K562 (cell line): ENCODE data around the gene CIART. TPM values are rescaled to one million over a fixed set of nuclear protein-coding genes. Genes with fewer than 3 reads are reported as not detected.

ENCODE experiments used
- COPS2 ChIP-seq: fragments of 450-650 bp; conservative IDR thresholded peaks from 2 replicates; pipeline ENCODE4 v1.6.1; 2016; ENCODE audit warnings: mild to moderate bottlenecking, moderate library complexity
- ERF ChIP-seq: fragments of 450-650 bp; formaldehyde crosslinking; IDR thresholded peaks from 2 replicates; pipeline ENCODE4 v1.4.0; 2020; ENCODE audit warnings: mild to moderate bottlenecking, mixed read lengths
- HDAC1 ChIP-seq, 2 experiments: fragments of 450-650 bp; IDR thresholded peaks; 2 replicates each; pipeline ENCODE4 v1.6.1; 2016 to 2017; ENCODE audit warnings: inconsistent platforms in 1 of 2, mild to moderate bottlenecking in 1 of 2, moderate library complexity in 1 of 2
- HNRNPLL ChIP-seq: fragments of 200-400 bp; formaldehyde crosslinking; IDR thresholded peaks from 2 replicates; pipeline ENCODE4 v1.6.1; 2017; ENCODE audit warnings: low read length, low read depth, mild to moderate bottlenecking; ENCODE audit not compliant: poor library complexity, severe bottlenecking
- MCM7 ChIP-seq, 2 experiments: fragments of 450-650 bp; IDR thresholded peaks; 2 replicates each; pipeline ENCODE4 v1.6.1; 2016 to 2018
- MNT ChIP-seq, 2 experiments: fragments of 450-650 bp; conservative IDR thresholded peaks; 2 replicates each; pipeline ENCODE4 v1.6.1; 2017; ENCODE audit warnings: mild to moderate bottlenecking in 2 of 2, moderate library complexity in 2 of 2
- NR0B1 ChIP-seq: fragments of 450-650 bp; IDR thresholded peaks from one replicate; pipeline ENCODE4 v1.6.1; 2018; ENCODE audit warnings: mild to moderate bottlenecking, moderate library complexity; ENCODE audit not compliant: partially characterized antibody
- PBX2 ChIP-seq, 2 experiments: IDR thresholded peaks in 1 of 2; conservative IDR thresholded peaks in 1 of 2; 2 replicates each; pipeline ENCODE4 v1.6.1; 2016; ENCODE audit warnings: low read depth in 2 of 2, mild to moderate bottlenecking in 1 of 2, missing compliant biosample characterization in 1 of 2, missing genetic modification characterization in 1 of 2, moderate library complexity in 1 of 2
- PHB ChIP-seq: fragments of 250-450 bp; sonication (Bioruptor Pico); IDR thresholded peaks from 2 replicates; pipeline ENCODE4 v1.5.0; 2021
- PKNOX1 ChIP-seq: fragments of 450-650 bp; IDR thresholded peaks from 2 replicates; pipeline ENCODE4 v1.6.1; 2016
- SIN3A ChIP-seq, 2 experiments: fragments of 150-350 bp in 1 of 2; IDR thresholded peaks; 2 replicates each; pipeline ENCODE4 v1.6.1; 2011 to 2016; ENCODE audit warnings: borderline replicate concordance in 2 of 2, low read depth in 2 of 2, low read length in 2 of 2, mild to moderate bottlenecking in 2 of 2, moderate library complexity in 2 of 2; ENCODE audit not compliant: control insufficient read depth in 1 of 2
- SMARCA4 ChIP-seq: fragments of 450-650 bp; IDR thresholded peaks from 2 replicates; pipeline ENCODE4 v1.6.1; 2016
- TEAD2 ChIP-seq: fragments of 450-650 bp; IDR thresholded peaks from 2 replicates; pipeline ENCODE4 v1.6.1; 2016; ENCODE audit warnings: missing genetic modification characterization, control low read depth, missing compliant biosample characterization
- ZBTB5 ChIP-seq: fragments of 450-650 bp; IDR thresholded peaks from 2 replicates; pipeline ENCODE4 v1.6.1; 2017; ENCODE audit warnings: antibody characterized with exemption
- ZBTB8A ChIP-seq: fragments of 450-650 bp; IDR thresholded peaks from 2 replicates; pipeline ENCODE4 v1.6.1; 2018; ENCODE audit warnings: mild to moderate bottlenecking, moderate library complexity; ENCODE audit not compliant: partially characterized antibody
- ZC3H4 ChIP-seq: sonication (generic); formaldehyde crosslinking; IDR thresholded peaks from 2 replicates; pipeline ENCODE4 v1.9.0; 2021; ENCODE audit warnings: missing genetic modification reagents, borderline replicate concordance
- ZNF212 ChIP-seq: fragments of 450-650 bp; formaldehyde crosslinking; IDR thresholded peaks from 2 replicates; pipeline ENCODE4 v1.4.0; 2020; ENCODE audit warnings: mild to moderate bottlenecking
- ZNF699 ChIP-seq: fragments of 250-450 bp; sonication (Bioruptor Pico); IDR thresholded peaks from 2 replicates; pipeline ENCODE4 v1.8.0; 2021; ENCODE audit warnings: mild to moderate bottlenecking, moderate library complexity; ENCODE audit not compliant: insufficient replicate concordance
- polyA plus RNA-seq, 8 experiments: library from polyadenylated mRNA; depleted of rRNA in 4 of 8; stranded (reverse) in 5 of 8; unstranded in 3 of 8; fragments of >200 nt; fragmentation: Nextera tagmentation in 2 of 8; fragmentation: Illumina TruSeq in 1 of 8; extraction: Ambion mirVana in 2 of 8; extraction: Trizol in 1 of 8; gene quantifications; 2 replicates each; pipeline versions ENCODE4 v1.2.1 to v1.2.3, GENCODE V29; 2011 to 2014; ENCODE audit warnings: inconsistent platforms in 1 of 8, missing spikeins in 1 of 8
- total RNA-seq, 7 experiments: library from RNA; depleted of rRNA in 6 of 7; stranded (reverse); fragments of >200 nt in 6 of 7; fragmentation: Illumina TruSeq in 2 of 7; extraction: Trizol in 2 of 7; gene quantifications; 2 replicates each; pipeline versions ENCODE4 v1.2.1 to v1.2.3, GENCODE V29; 2011 to 2021; ENCODE audit warnings: low replicate concordance in 1 of 7

The CIART gene
- total and polyA plus RNA-seq, 9 of the 15 experiments (the other 6 are each of a cell fraction or from before 2014, with no cell fraction given): 0.07 to 0.35 (median 0.19) TPM; not detected in 2

GRCh38 chr1:150235852-150236613 is 46.3 kb upstream of the CIART start, which contains the start of gene ANP32E (continued):
- peak; percentile 64; the same call in 1 of the 2 replicates for TF ChIP-seq PBX2 (CRISPR knock-in tag; IDR thresholded peaks at IDR 0.05; ENCODE audit: low read depth)
- peak; percentile 99 for TF ChIP-seq PBX2 (tag; conservative IDR thresholded peaks at IDR 0.05; ENCODE audit: low read depth)
- TF ChIP-seq ZNF699 (CRISPR knock-in tag): no peak
- TF ChIP-seq SIN3A (IDR thresholded peaks at IDR 0.05; ENCODE audit: borderline replicate concordance in 2 of 2, control insufficient read depth in 1 of 2, low read depth in 2 of 2, low read length in 2 of 2): 0 out of 4 replicates have a peak, but pooled peaks of 1 of the 2 experiments have one; percentile 25
- TF ChIP-seq ZBTB8A: no peak
- TF ChIP-seq PKNOX1: peak; percentile 99
- TF ChIP-seq TEAD2: no peak
- TF ChIP-seq HNRNPLL: peak; percentile 36
- TF ChIP-seq PHB (CRISPR knock-in tag): no peak
- TF ChIP-seq SMARCA4: peak; percentile 56; the same call in 1 of the 2 replicates
- TF ChIP-seq ZNF212: no peak
- TF ChIP-seq ERF (CRISPR knock-in tag): no peak
- TF ChIP-seq NR0B1: no peak
- TF ChIP-seq HDAC1 (IDR thresholded peaks at IDR 0.05): peak; percentile 64 to 88; a peak in 3 of 4 replicates
- TF ChIP-seq MNT (conservative IDR thresholded peaks at IDR 0.05): peak; percentile 54 to 79; a peak in 3 of 4 replicates
- TF ChIP-seq ZBTB5: no peak
- no peak for TF ChIP-seq COPS2
- no peak for TF ChIP-seq MCM7 (IDR thresholded peaks at IDR 0.05)
- no peak for TF ChIP-seq ZC3H4 (CRISPR knock-in tag)
